ENCODE measurements around the gene WNT9A.

DNA sequence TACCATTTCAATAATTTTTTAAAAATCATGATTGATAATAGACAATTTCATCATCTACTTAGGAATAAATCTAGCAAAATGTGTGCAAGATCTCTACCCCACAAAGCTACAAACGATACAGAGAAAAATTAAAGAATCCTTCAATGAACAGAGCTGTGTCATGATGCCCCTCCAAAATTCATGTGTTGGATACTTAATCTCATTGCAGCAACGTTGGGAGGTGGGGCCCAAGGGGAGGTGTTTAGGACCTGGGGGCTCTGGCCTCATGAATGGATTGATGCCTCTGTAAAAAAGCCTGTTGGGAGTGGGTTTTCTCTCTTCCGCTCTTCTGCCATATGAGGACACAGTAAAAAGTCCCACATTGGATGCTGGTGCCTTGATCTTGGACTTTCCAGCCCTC, 77.4 kb downstream of the WNT9A start:
- TF ChIP-seq GATA2 (IDR thresholded peaks at IDR 0.05; ENCODE audit: low read depth, low read length) (no peak), GATA3 (IDR thresholded peaks at IDR 0.05; ENCODE audit: low read depth, low read length) (no peak)

Data from SH-SY5Y (cell line).